Sciatic nerve (tissue), 2 donors: ENCODE data around the gene PTBP3. TPM values are rescaled to one million over a fixed set of nuclear protein-coding genes. Genes with fewer than 3 reads are reported as not detected.
"Not testable (repeated sequence)": the region's sequence is repeated elsewhere in the genome, so short reads cannot be mapped to it uniquely, and the experiment has no call there.

ENCODE experiments used
- ATAC-seq: fragments of 200-7000 bp; cut with Tn5 transposase; one replicate; pipeline ENCODE4 v1.9.1; 2020; ENCODE audit warnings: mild to moderate bottlenecking, moderate library complexity
- DNase-seq: peaks from one replicate; pipeline ENCODE4 v3.0.0-alpha.2; 2020; ENCODE audit warnings: low spot score
- intact Hi-C: fragments of 100-400 bp; cut with DNase I; formaldehyde crosslinking; loops from one replicate; pipeline ENCODE4 v1.14.2; 2022
- total RNA-seq: library from RNA; stranded (reverse); fragmentation: NEBNext Ultra II Directional; extraction: Animal tissue kit (Norgen Biotek cat#: 25700); gene quantifications from one replicate; pipeline ENCODE4 v1.2.1, GENCODE V29; 2021
- donor health status: DM: no; HTN: no; CAD: no.
- donor health status: DM: no; HTN: no; CAD: no.

The PTBP3 gene
- total RNA-seq, 1 donor from 2014 or later = 61.7 TPM

GRCh38 chr9:112241491-112241890, 91.9 kb downstream of the PTBP3 start:
- DNase-seq (no peak), ATAC-seq (no peak)
- intact Hi-C loops = no loop called here

DNA sequence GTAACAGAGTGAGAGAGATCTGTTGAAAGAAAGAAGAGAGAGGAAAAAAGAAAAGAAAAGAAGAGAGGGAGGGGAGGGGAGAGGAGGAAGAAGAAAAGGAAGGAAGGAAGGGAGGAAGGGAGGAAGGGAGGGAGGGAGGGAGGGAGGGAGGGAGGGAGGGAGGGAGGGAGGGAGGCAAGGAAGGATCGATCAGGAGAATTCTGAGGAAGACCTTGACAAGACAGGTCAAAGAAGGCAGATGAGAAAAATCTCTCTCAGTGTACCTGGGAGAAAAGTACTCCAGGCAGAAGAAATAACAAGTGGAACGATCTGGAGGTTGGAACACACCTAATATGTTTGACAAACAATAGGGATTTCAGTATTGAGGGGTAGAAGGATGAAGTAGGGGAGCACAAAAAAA, 93.7 kb downstream of the PTBP3 start:
- intact Hi-C loops = no loop called here
- ATAC-seq = no peak
- DNase-seq = no peak

GRCh38 chr9:112239284-112239683, 94.1 kb downstream of the PTBP3 start:
- intact Hi-C loops = no loop called here
- no peak for ATAC-seq
- DNase-seq = no peak

- intact Hi-C loops = no loop called here
- ATAC-seq = no peak
- DNase-seq = no peak
Measured at GRCh38 chr9:112234779-112235178, 98.6 kb downstream of the PTBP3 start.

- intact Hi-C loops = no loop called here
- ATAC-seq = no peak
- no peak for DNase-seq
Measured at GRCh38 chr9:112233769-112234168, 99.7 kb downstream of the PTBP3 start.

- no peak for ATAC-seq
- intact Hi-C loops = no loop called here
- no peak for DNase-seq
Measured at GRCh38 chr9:112232233-112232632, 101.2 kb downstream of the PTBP3 start.

GRCh38 chr9:112226091-112226490, 107.3 kb downstream of the PTBP3 start:
- DNase-seq = no peak
- intact Hi-C loops = no loop called here
- no peak for ATAC-seq

DNA sequence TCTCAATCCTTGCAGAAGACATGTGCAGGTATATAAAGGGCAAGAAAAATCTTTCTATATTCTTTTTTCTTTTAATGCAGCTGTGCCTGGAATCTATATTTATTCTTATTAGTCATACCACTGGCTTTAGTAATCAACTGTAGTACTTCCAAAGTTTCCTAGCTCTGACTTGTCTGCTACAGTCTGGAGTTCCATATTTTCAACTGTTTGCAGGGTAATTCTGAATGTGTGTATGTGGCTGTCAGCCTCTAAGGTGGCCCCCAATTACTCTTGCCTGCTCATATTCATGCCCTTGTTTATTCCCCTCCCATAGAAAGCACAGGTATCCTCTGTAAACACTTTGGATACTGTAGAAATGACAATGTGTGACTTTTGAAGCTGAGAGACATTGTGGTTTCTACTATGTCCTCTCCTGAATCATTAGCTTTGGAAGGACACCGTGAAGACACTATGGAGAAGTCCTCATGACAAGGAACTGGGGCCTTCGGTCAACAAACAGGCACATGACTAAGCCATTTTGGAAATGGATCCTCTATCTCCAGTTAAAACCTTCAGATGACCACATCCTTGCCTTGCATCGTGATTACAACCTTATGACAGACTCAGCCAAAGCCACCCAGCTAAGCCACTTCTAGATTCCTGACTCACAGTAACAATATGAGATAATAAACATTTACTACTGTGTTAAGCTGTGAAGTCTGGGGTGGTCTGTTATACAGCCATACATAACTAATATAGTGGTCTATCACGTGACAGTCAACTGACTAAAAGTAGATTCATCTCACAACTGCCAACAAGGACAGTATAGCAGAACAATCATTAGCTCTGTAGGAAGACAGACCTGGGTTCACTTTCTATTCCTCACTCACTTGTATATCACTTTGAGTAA, 108.8 kb downstream of the PTBP3 start:
- no peak for ATAC-seq
- DNase-seq = no peak

GRCh38 chr9:112218908-112219307, 114.5 kb downstream of the PTBP3 start:
- intact Hi-C loops = no loop called here
- no peak for DNase-seq
- ATAC-seq = no peak

More for the DNA sequence above, 108.8 kb downstream of the PTBP3 start:
- intact Hi-C loops = no loop called here

- ATAC-seq (no peak), DNase-seq (no peak)
- intact Hi-C loops = no loop called here
Measured at GRCh38 chr9:112212926-112213325, 120.5 kb downstream of the PTBP3 start.

GRCh38 chr9:112207451-112207850, 126.0 kb downstream of the PTBP3 start:
- ATAC-seq = no peak

GRCh38 chr9:112203536-112203935, 129.9 kb downstream of the PTBP3 start:
- ATAC-seq (no peak), DNase-seq (no peak)
- intact Hi-C loops = no loop called here

More at GRCh38 chr9:112207451-112207850, 126.0 kb downstream of the PTBP3 start:
- DNase-seq = no peak
- intact Hi-C loops = no loop called here

GRCh38 chr9:112200711-112201110, 132.7 kb downstream of the PTBP3 start:
- ATAC-seq (no peak), DNase-seq (no peak)
- intact Hi-C loops = no loop called here

DNA sequence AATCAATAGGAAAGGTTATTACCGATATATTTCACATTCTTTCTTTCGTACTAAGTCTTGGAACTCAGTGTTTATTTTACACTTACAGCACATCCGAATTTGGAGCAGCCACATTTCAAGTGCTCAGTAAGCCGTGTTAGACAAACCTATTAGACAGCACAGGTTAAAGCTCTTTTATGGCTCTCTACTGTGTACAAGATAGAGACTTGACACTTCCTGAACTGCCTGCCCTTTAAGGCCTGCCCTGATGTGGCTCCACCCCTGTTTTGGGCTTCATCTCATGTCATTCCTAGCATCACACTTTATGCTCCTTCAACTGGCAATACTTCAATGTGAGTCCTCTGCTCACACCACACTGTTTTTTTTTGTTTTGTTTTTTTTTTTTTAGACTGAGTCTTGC, 134.8 kb downstream of the PTBP3 start:
- no peak for DNase-seq
- intact Hi-C loops = no loop called here
- ATAC-seq = no peak

- DNase-seq = no peak
- intact Hi-C loops = no loop called here
- ATAC-seq = peak; percentile 92
Measured at GRCh38 chr9:112194969-112195431, 138.4 kb downstream of the PTBP3 start.

DNA sequence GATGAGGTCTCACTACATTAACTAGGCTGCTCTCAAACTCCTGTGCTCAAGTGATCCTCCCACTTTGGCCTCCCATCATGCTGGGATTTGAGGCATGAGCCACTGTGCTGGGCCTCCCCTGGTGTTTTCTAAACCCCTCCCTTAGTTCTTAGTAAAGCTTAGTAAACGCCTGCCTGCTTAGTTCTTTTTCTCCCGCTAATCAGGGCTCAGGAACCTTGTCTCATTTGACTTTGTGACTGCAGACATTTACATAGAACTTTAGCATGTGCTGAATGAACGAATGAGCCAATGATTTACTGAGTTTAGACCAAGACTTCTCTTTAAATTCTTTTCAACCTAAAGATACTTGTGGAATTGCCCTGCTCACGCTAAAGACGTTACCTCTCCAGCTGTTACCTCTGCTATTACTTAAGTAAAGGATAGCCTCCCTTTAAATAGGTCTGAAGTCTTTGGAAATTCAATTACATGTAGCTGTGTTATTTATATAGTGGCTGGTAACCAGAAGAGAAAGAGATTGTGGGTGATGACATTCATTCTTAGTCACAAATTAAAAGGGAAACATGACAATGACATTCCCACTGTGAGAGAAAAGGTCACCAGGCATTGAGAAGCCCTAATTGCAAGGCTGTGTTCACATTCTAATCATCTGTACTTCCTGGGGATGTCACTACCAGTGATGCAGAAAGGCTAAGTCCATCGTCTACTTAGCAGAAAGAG, 139.7 kb downstream of the PTBP3 start:
- ATAC-seq (no peak), DNase-seq (no peak)
- intact Hi-C loops = no loop called here

- ATAC-seq, DNase-seq, intact Hi-C loops: not testable (repeated sequence)
Measured at GRCh38 chr9:112190320-112190719, 143.1 kb downstream of the PTBP3 start.

DNA sequence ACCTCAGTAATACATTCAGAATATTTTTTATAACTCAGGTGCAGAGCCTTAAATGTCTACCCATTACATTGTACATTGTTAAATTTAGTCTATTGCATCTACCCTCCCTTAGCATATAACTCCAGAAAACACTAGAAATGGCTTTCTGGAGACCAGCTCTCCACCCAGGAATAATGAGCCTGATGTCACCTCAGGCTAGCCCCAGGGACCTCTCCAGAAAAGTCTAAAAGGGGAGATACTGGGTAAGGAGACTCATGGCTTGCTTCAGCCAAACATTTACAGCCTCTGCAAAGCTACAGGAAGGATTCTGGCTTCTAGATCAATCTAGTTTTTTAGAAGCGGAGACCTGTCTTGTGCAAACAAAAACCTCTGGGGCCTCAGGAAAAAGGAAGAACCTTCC, 144.5 kb downstream of the PTBP3 start:
- DNase-seq (no peak), ATAC-seq (no peak)
- intact Hi-C loops = no loop called here

DNA sequence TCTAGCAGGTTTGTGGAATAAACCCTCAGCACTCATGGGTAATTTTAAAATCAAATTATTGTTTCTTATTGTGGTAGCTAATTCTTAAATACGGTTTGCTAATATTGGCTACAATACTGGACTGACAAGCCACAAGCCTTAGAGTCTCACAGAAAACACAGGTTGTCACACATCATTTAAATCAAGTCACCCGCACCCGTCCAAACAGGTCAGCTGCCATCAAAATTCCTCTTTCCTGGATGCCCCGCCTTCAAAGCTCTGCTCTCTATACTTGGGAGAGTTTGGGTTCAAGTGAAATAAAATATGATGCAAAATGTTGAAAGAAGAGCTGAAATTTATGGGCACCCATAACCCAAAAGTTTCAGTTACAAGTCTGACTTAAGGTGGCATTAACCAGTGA, 146.0 kb downstream of the PTBP3 start:
- no peak for ATAC-seq
- intact Hi-C loops = no loop called here
- no peak for DNase-seq

- ATAC-seq (no peak), DNase-seq (no peak)
- intact Hi-C loops = no loop called here
Measured at GRCh38 chr9:112186695-112187094, 146.7 kb downstream of the PTBP3 start.
